ENCODE data around the gene WDR93. TPM values are rescaled to one million over a fixed set of nuclear protein-coding genes. Genes with fewer than 3 reads are reported as not detected.

The WDR93 gene
- total and polyA plus RNA-seq, 10 donors: 0.09 to 0.11 TPM; not detected in 8

GRCh38 chr15:89695198-89695597, 4.6 kb downstream of the WDR93 start:
- H3K27me3 ChIP-seq (replicated peaks in 1 of 7): no peaks in the 10 kb centered on the region
- no peak overlapping the region for H3K4me3 ChIP-seq
- H3K36me3 ChIP-seq: no peaks in the 10 kb centered on the region
- peaks cover 0 to 7% (median 4%) of the 10 kb centered on the region in 6 donors for H3K4me1 ChIP-seq
- H3K9me3 ChIP-seq: no peaks in the 10 kb centered on the region
- WGBS, 5 donors: 82 to 93% (median 92%) methylated on average over 1 of the region's 1 CpG
- H3K27ac ChIP-seq: no peak overlapping the region
- TF ChIP-seq POLR2A (IDR thresholded peaks at IDR 0.05) (no peak), POLR2AphosphoS5 (IDR thresholded peaks at IDR 0.05) (no peak), CTCF (IDR thresholded peaks at IDR 0.05 in 8 of 11, conservative IDR thresholded peaks at IDR 0.05 in 3 of 11) (no peak)
- DNase-seq: no peak
- intact Hi-C loops (cut with DNase I; ENCODE audit: low total_unique reads): no loop called here

- no peak overlapping the region for H3K4me3 ChIP-seq
- intact Hi-C loops (cut with DNase I; ENCODE audit: low total_unique reads): no loop called here
- H3K27me3 ChIP-seq (replicated peaks in 1 of 7): peaks cover 0 to 12% (median 0%) of the 10 kb centered on the region in 7 donors
- no peaks in the 10 kb centered on the region for H3K36me3 ChIP-seq
- no peaks in the 10 kb centered on the region for H3K9me3 ChIP-seq
- H3K4me1 ChIP-seq: no peaks in the 10 kb centered on the region
- no peak for DNase-seq
- TF ChIP-seq POLR2AphosphoS5 (IDR thresholded peaks at IDR 0.05): no peak
- TF ChIP-seq POLR2A (IDR thresholded peaks at IDR 0.05): no peak
- TF ChIP-seq CTCF (IDR thresholded peaks at IDR 0.05 in 8 of 11, conservative IDR thresholded peaks at IDR 0.05 in 3 of 11): no peak
- H3K27ac ChIP-seq: no peak overlapping the region
These were observed 13.8 kb downstream of the WDR93 start for GRCh38 chr15:89704411-89704810.

GRCh38 chr15:89707577-89707976, 17.0 kb downstream of the WDR93 start:
- no peak overlapping the region for H3K4me3 ChIP-seq
- TF ChIP-seq CTCF (IDR thresholded peaks at IDR 0.05 in 8 of 11, conservative IDR thresholded peaks at IDR 0.05 in 3 of 11): no peak
- no peaks in the 10 kb centered on the region for H3K36me3 ChIP-seq
- H3K27me3 ChIP-seq (replicated peaks in 1 of 7): peaks cover 0 to 8% (median 0%) of the 10 kb centered on the region in 7 donors
- H3K9me3 ChIP-seq: peaks cover 0 to 4% (median 0%) of the 10 kb centered on the region in 8 donors
- intact Hi-C loops (cut with DNase I; ENCODE audit: low total_unique reads): no loop called here
- H3K27ac ChIP-seq: no peak overlapping the region
- DNase-seq: no peak
- WGBS, 5 donors: 80 to 90% (median 86%) methylated on average over 1 of the region's 1 CpG
- no peaks in the 10 kb centered on the region for H3K4me1 ChIP-seq

GRCh38 chr15:89714775-89715174, 24.2 kb downstream of the WDR93 start:
- no peak overlapping the region for H3K27ac ChIP-seq
- no peaks in the 10 kb centered on the region for H3K36me3 ChIP-seq
- no peak for TF ChIP-seq POLR2AphosphoS5 (IDR thresholded peaks at IDR 0.05)
- no peak for TF ChIP-seq POLR2A (IDR thresholded peaks at IDR 0.05)
- TF ChIP-seq CTCF (IDR thresholded peaks at IDR 0.05 in 8 of 11, conservative IDR thresholded peaks at IDR 0.05 in 3 of 11): no peak
- peaks cover 0 to 4% (median 0%) of the 10 kb centered on the region in 8 donors for H3K9me3 ChIP-seq
- H3K4me1 ChIP-seq: no peaks in the 10 kb centered on the region
- no peaks in the 10 kb centered on the region for H3K27me3 ChIP-seq (replicated peaks in 1 of 7)
- 39 to 91% (median 75%) methylated on average over 2 of the region's 2 CpGs for WGBS, 5 donors
- DNase-seq: no peak
- intact Hi-C loops (cut with DNase I; ENCODE audit: low total_unique reads): no loop called here
- no peak overlapping the region for H3K4me3 ChIP-seq

Measured in spleen (tissue), 11 donors.